Body of pancreas (tissue), 4 donors: ENCODE results near the gene CPT1B. TPM values are rescaled to one million over a fixed set of nuclear protein-coding genes. Genes with fewer than 3 reads are reported as not detected.

ENCODE experiments used
- ATAC-seq: fragments of 150-250 bp; one replicate; pipeline ENCODE4 v1.9.1; 2016
- DNase-seq, 4 donors: peaks; one replicate each; pipeline ENCODE4 v3.0.0-alpha.2; 2019
- H3K27ac ChIP-seq, 4 donors: fragments of 200-600 bp; sonication (generic); 1 replicate in 3 of 4; 2 replicates in 1 of 4; pipeline versions ENCODE4 v1.5.1 to v1.6.1; 2016 to 2019; ENCODE audit warnings: mild to moderate bottlenecking in 1 of 4, mixed read lengths in 1 of 4, moderate library complexity in 1 of 4
- H3K27me3 ChIP-seq, 2 donors: fragments of 200-600 bp; sonication (generic); one replicate each; pipeline ENCODE4 v1.6.0; 2016; ENCODE audit warnings: mild to moderate bottlenecking in 1 of 2
- H3K36me3 ChIP-seq, 2 donors: fragments of 200-600 bp; sonication (generic); replicated peaks in 1 of 2; 2 replicates each; pipeline ENCODE4 v1.5.1; 2016; ENCODE audit warnings: low read depth in 2 of 2; ENCODE audit not compliant: insufficient read depth in 1 of 2
- H3K4me1 ChIP-seq: fragments of 200-600 bp; sonication (generic); one replicate; pipeline ENCODE4 v1.6.0; 2016
- H3K4me3 ChIP-seq, 2 donors: fragments of 200-600 bp; sonication (generic); 1 replicate in 1 of 2; 2 replicates in 1 of 2; pipeline ENCODE4 v1.5.1; 2016 to 2019
- H3K9me3 ChIP-seq, 3 donors: fragments of 200-600 bp; sonication (generic); 1 replicate in 2 of 3; 2 replicates in 1 of 3; pipeline ENCODE4 v1.5.1; 2016
- CTCF ChIP-seq, 7 experiments: fragments of 450-650 bp in 4 of 7; fragments of 200-600 bp in 3 of 7; sonication (generic) in 3 of 7; IDR thresholded peaks; one replicate each; pipeline ENCODE4 v1.5.1; 2016 to 2019; ENCODE audit warnings: antibody characterized with exemption in 7 of 7
- POLR2A ChIP-seq, 3 donors: fragments of 450-650 bp; IDR thresholded peaks; one replicate each; pipeline ENCODE4 v1.6.1; 2016; ENCODE audit warnings: antibody characterized with exemption in 3 of 3, mild to moderate bottlenecking in 2 of 3
- WGBS, 2 donors: methylation state at CpG; one replicate each; pipeline ENCODE4 v1.1.5; 2017; 5-methylcytosine and 5-hydroxymethylcytosine counted together
- intact Hi-C: fragments of 100-400 bp; cut with DNase I; formaldehyde crosslinking; loops from one replicate; pipeline ENCODE4 v1.15.1; 2023
- total RNA-seq, 2 donors: library from RNA; depleted of rRNA; stranded (reverse); fragments of >200 nt; gene quantifications; one replicate each; pipeline ENCODE4 v1.1.0, GENCODE V29; 2016

The CPT1B gene
- total RNA-seq, 2 donors from 2014 or later, result 8.3 to 34.9 TPM

DNA sequence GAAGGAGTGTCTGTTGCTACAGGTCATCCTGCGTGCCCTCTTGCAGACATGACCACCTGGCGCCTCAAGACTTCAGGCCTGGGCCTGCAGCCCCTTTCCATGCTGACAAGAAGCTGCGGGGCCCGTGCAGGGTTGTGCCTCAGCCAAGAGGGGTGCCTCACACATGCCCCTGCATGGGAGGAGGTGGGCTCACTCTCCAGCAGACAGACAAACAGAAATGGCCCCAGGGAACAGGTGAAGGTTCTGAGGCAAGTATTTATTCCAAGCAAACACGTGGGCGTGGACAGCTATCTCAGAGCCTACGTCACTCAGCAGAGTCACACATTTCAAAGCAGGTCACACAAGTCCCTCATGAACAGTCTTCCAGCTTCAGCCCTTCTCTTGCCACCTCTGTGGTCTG, 9.6 kb downstream of the CPT1B start:
- Histone ChIP-seq H3K36me3 (no peaks in the 10 kb centered on the region), H3K27me3 (no peaks in the 10 kb centered on the region), H3K27ac (peak overlapping the region in 2 of 4 donors; percentile 30 to 66), H3K9me3 (no peaks in the 10 kb centered on the region), H3K4me1 (peaks cover 29% of the 10 kb centered on the region), H3K4me3 (no peak overlapping the region)
- DNase-seq, result peak in 3 of 4 donors; percentile 45 to 66 (median 56)
- ATAC-seq, result peak; percentile 64
- WGBS, 2 donors, result 70 to 78% methylated on average over 7 of the region's 7 CpGs
- intact Hi-C loops, result no loop called here
- TF ChIP-seq CTCF (IDR thresholded peaks at IDR 0.05) (no peak), POLR2A (IDR thresholded peaks at IDR 0.05) (no peak)

GRCh38 chr22:50567721-50568252, 10.4 kb downstream of the CPT1B start:
- DNase-seq, result no peak
- Histone ChIP-seq H3K27ac (no peak overlapping the region), H3K4me1 (peaks cover 34% of the 10 kb centered on the region), H3K36me3 (no peaks in the 10 kb centered on the region), H3K9me3 (no peaks in the 10 kb centered on the region), H3K27me3 (no peaks in the 10 kb centered on the region), H3K4me3 (no peak overlapping the region)
- ATAC-seq, result no peak
- no peak for TF ChIP-seq POLR2A (IDR thresholded peaks at IDR 0.05)
- TF ChIP-seq CTCF (IDR thresholded peaks at IDR 0.05), result no peak
- intact Hi-C loops, result no loop called here
- WGBS, 2 donors, result 89 to 91% methylated on average over 7 of the region's 7 CpGs

GRCh38 chr22:50564289-50564688, 13.9 kb downstream of the CPT1B start:
- peak overlapping the region in 1 of 4 donors; percentile 75 for H3K27ac ChIP-seq
- peaks cover 25% of the 10 kb centered on the region for H3K4me1 ChIP-seq
- no peak for TF ChIP-seq CTCF (IDR thresholded peaks at IDR 0.05)
- no peak for TF ChIP-seq POLR2A (IDR thresholded peaks at IDR 0.05)
- no peak overlapping the region for H3K4me3 ChIP-seq
- 88 to 93% methylated on average over 11 of the region's 11 CpGs for WGBS, 2 donors
- ATAC-seq, result no peak
- no peaks in the 10 kb centered on the region for H3K9me3 ChIP-seq
- no peaks in the 10 kb centered on the region for H3K27me3 ChIP-seq
- intact Hi-C loops, result no loop called here
- no peaks in the 10 kb centered on the region for H3K36me3 ChIP-seq
- DNase-seq, result no peak

DNA sequence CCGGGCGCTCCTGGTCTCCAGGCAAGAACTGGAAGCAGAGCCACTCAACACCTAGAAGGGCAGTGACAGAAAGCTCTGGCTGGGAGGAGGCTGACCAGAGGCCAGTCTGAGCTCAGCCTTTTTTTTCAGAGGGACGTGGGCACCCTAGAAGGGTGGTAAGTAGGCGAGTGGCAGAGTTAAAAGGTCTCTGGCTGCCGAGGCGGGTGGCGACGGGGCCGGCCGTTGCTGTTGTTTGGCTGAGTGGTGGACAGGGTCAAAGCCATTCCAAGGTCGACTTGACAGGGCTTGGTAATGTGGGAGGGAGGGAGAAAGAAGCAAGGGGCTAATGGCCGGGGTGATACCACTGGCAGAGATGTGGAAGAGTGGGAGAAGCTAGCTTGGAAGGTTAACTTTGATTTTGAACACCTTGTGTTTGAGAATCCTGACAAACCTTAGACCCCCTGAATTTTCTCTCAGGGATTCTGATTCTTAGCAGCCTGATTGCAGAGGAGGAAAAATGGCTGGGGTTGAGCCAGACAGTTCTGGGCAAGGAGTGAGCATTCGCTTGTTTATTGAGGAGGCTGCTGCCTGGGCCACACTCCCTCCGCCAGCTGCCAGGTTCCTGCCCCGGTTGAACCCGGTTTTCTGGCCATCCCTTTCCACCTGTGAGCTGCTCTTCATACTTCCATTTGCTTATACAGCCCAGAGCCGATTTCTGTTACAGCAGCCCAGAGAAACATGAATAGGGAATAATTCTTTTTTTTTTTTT, 14.6 kb downstream of the CPT1B start:
- peaks cover 18% of the 10 kb centered on the region for H3K4me1 ChIP-seq
- WGBS, 2 donors, result 9 to 13% methylated on average over 17 of the region's 17 CpGs
- peak in 2 of 4 donors; percentile 34 to 41 for DNase-seq

More for the DNA sequence above, 14.6 kb downstream of the CPT1B start:
- H3K36me3 ChIP-seq, result no peaks in the 10 kb centered on the region
- no peaks in the 10 kb centered on the region for H3K27me3 ChIP-seq
- peak overlapping the region; percentile 66 to 90 (median 75) for H3K27ac ChIP-seq
- no peaks in the 10 kb centered on the region for H3K9me3 ChIP-seq
- TF ChIP-seq POLR2A (IDR thresholded peaks at IDR 0.05) (no peak), CTCF (IDR thresholded peaks at IDR 0.05) (no peak)
- peak overlapping the region; percentile 4 to 9 for H3K4me3 ChIP-seq
- peak; percentile 32 for ATAC-seq
- intact Hi-C loops, result no loop called here
